Measurements from ENCODE around the gene HSDL1. TPM values are rescaled to one million over a fixed set of nuclear protein-coding genes. Genes with fewer than 3 reads are reported as not detected.

Gene HSDL1
- total and polyA plus RNA-seq, 8 donors: 7.2 to 374 (median 9.2) TPM

- no peaks in the 10 kb centered on the region for H3K27me3 ChIP-seq
- peak overlapping the region; percentile 26 to 82 (median 70) for H3K27ac ChIP-seq
- 35 to 55% (median 40%) methylated on average over 9 of the region's 9 CpGs for WGBS, 5 donors
- H3K9me3 ChIP-seq: no peaks in the 10 kb centered on the region
- no peak overlapping the region for H3K4me3 ChIP-seq
- no peak for TF ChIP-seq EP300 (IDR thresholded peaks at IDR 0.05)
- TF ChIP-seq POLR2AphosphoS5 (IDR thresholded peaks at IDR 0.05): peak in 1 of 3 donors; percentile 12
- no peak for TF ChIP-seq POLR2A (IDR thresholded peaks at IDR 0.05)
- intact Hi-C loops (cut with DNase I; ENCODE audit: low total_unique reads): no loop called here
- peaks cover 23 to 39% (median 31%) of the 10 kb centered on the region in 4 donors for H3K4me1 ChIP-seq
- peaks cover 44 to 51% (median 49%) of the 10 kb centered on the region in 4 donors for H3K36me3 ChIP-seq
- no peak for DNase-seq
Measured at GRCh38 chr16:84177741-84178073, 32.7 kb upstream of the HSDL1 start.

GRCh38 chr16:84176192-84177053, 31.4 kb upstream of the HSDL1 start:
- TF ChIP-seq CTCF (IDR thresholded peaks at IDR 0.05) (no peak), POLR2A (IDR thresholded peaks at IDR 0.05) (no peak), POLR2AphosphoS5 (IDR thresholded peaks at IDR 0.05) (no peak), EP300 (IDR thresholded peaks at IDR 0.05) (no peak)
- WGBS, 5 donors: 50 to 56% (median 53%) methylated on average over 6 to 18 of the region's 18 CpGs
- H3K36me3 ChIP-seq: peaks cover 31 to 38% (median 37%) of the 10 kb centered on the region in 4 donors
- DNase-seq: no peak
- peaks cover 23 to 39% (median 31%) of the 10 kb centered on the region in 4 donors for H3K4me1 ChIP-seq
- H3K9me3 ChIP-seq: no peaks in the 10 kb centered on the region
- no peaks in the 10 kb centered on the region for H3K27me3 ChIP-seq
- H3K4me3 ChIP-seq: no peak overlapping the region
- peak overlapping the region; percentile 3 to 82 (median 70) for H3K27ac ChIP-seq
- intact Hi-C loops (cut with DNase I; ENCODE audit: low total_unique reads): no loop called here

- intact Hi-C loops (cut with DNase I; ENCODE audit: low total_unique reads): no loop called here
- Histone ChIP-seq H3K4me1 (peaks cover 23 to 39% (median 31%) of the 10 kb centered on the region in 4 donors), H3K36me3 (peaks cover 22 to 29% (median 28%) of the 10 kb centered on the region in 4 donors), H3K27ac (peak overlapping the region in 3 of 5 donors; percentile 70 to 82 (median 80)), H3K9me3 (no peaks in the 10 kb centered on the region), H3K27me3 (no peaks in the 10 kb centered on the region), H3K4me3 (no peak overlapping the region)
- TF ChIP-seq CTCF (IDR thresholded peaks at IDR 0.05) (peak in 5 of 7 experiments; percentile 57 to 91 (median 71)), POLR2A (IDR thresholded peaks at IDR 0.05) (no peak), EP300 (IDR thresholded peaks at IDR 0.05) (no peak), POLR2AphosphoS5 (IDR thresholded peaks at IDR 0.05) (peak in 1 of 3 donors; percentile 38)
- peak; percentile 55 to 72 for DNase-seq
- WGBS, 5 donors: 25 to 55% (median 37%) methylated on average over 10 of the region's 10 CpGs
Measured at GRCh38 chr16:84175350-84176081, 30.5 kb upstream of the HSDL1 start.

GRCh38 chr16:84174396-84174795, 29.4 kb upstream of the HSDL1 start:
- intact Hi-C loops (cut with DNase I; ENCODE audit: low total_unique reads): no loop called here
- peaks cover 12 to 17% (median 16%) of the 10 kb centered on the region in 4 donors for H3K36me3 ChIP-seq
- WGBS, 5 donors: 40 to 68% (median 59%) methylated on average over 11 of the region's 11 CpGs
- no peak for TF ChIP-seq EP300 (IDR thresholded peaks at IDR 0.05)
- no peak for TF ChIP-seq POLR2AphosphoS5 (IDR thresholded peaks at IDR 0.05)
- no peak for TF ChIP-seq POLR2A (IDR thresholded peaks at IDR 0.05)
- no peak overlapping the region for H3K4me3 ChIP-seq
- peaks cover 0 to 8% (median 0%) of the 10 kb centered on the region in 3 donors for H3K27me3 ChIP-seq
- no peak overlapping the region for H3K27ac ChIP-seq
- peaks cover 23 to 39% (median 31%) of the 10 kb centered on the region in 4 donors for H3K4me1 ChIP-seq
- no peaks in the 10 kb centered on the region for H3K9me3 ChIP-seq
- no peak for DNase-seq

GRCh38 chr16:84169765-84170310, 24.9 kb upstream of the HSDL1 start:
- intact Hi-C loops (cut with DNase I; ENCODE audit: low total_unique reads): no loop called here
- H3K27me3 ChIP-seq: peaks cover 0 to 28% (median 0%) of the 10 kb centered on the region in 3 donors
- no peak overlapping the region for H3K4me3 ChIP-seq
- 68 to 78% (median 74%) methylated on average over 11 of the region's 11 CpGs for WGBS, 5 donors
- DNase-seq: no peak
- H3K9me3 ChIP-seq: no peaks in the 10 kb centered on the region
- peaks cover 0 to under 1% (median under 1%) of the 10 kb centered on the region in 4 donors for H3K4me1 ChIP-seq
- H3K36me3 ChIP-seq: no peaks in the 10 kb centered on the region
- no peak for TF ChIP-seq CTCF (IDR thresholded peaks at IDR 0.05)
- TF ChIP-seq POLR2AphosphoS5 (IDR thresholded peaks at IDR 0.05): no peak
- TF ChIP-seq EP300 (IDR thresholded peaks at IDR 0.05): no peak
- no peak for TF ChIP-seq POLR2A (IDR thresholded peaks at IDR 0.05)
- H3K27ac ChIP-seq: no peak overlapping the region
